GM19025 (cell line): Measurements from ENCODE around the gene COL4A4.

Source experiments
- ATAC-seq: cut with Tn5 transposase; IDR thresholded peaks from one replicate; pipeline ENCODE4 v1.9.1; 2021; ENCODE audit warnings: mild to moderate bottlenecking, low read depth, moderate library complexity; ENCODE audit not compliant: unreplicated experiment

COL4A4 gene

GRCh38 chr2:227163485-227163997 lies 464 bp downstream of the COL4A4 start:
- peak; percentile 61 for ATAC-seq

GRCh38 chr2:227161947-227162346 lies 2.1 kb downstream of the COL4A4 start:
- no peak for ATAC-seq

GRCh38 chr2:227160164-227160563 lies 3.8 kb downstream of the COL4A4 start:
- ATAC-seq = no peak

GRCh38 chr2:227154986-227155774 lies 8.8 kb downstream of the COL4A4 start:
- no peak for ATAC-seq

GRCh38 chr2:227153758-227154486 lies 10.1 kb downstream of the COL4A4 start:
- no peak for ATAC-seq

- no peak for ATAC-seq
Observed at GRCh38 chr2:227153307-227153706, 10.7 kb downstream of the COL4A4 start.

- ATAC-seq = no peak
Observed at GRCh38 chr2:227152093-227152766, 11.8 kb downstream of the COL4A4 start.

GRCh38 chr2:227150222-227150936 lies 13.6 kb downstream of the COL4A4 start:
- no peak for ATAC-seq

- ATAC-seq = no peak
Observed at GRCh38 chr2:227148106-227148505, 15.9 kb downstream of the COL4A4 start.

- no peak for ATAC-seq
Observed at GRCh38 chr2:227147023-227147422, 17.0 kb downstream of the COL4A4 start.

- ATAC-seq = no peak
Observed at GRCh38 chr2:227146456-227146855, 17.5 kb downstream of the COL4A4 start.

GRCh38 chr2:227143895-227144294 lies 20.1 kb downstream of the COL4A4 start:
- ATAC-seq = no peak

- ATAC-seq = no peak
Observed at GRCh38 chr2:227141301-227141700, 22.7 kb downstream of the COL4A4 start.

GRCh38 chr2:227134591-227134990 lies 29.4 kb downstream of the COL4A4 start:
- no peak for ATAC-seq

- no peak for ATAC-seq
Observed at GRCh38 chr2:227132986-227133385, 31.0 kb downstream of the COL4A4 start.

- no peak for ATAC-seq
Observed at GRCh38 chr2:227130636-227131035, 33.4 kb downstream of the COL4A4 start.

GRCh38 chr2:227127201-227127600 lies 36.8 kb downstream of the COL4A4 start:
- no peak for ATAC-seq

- ATAC-seq = no peak
Observed at GRCh38 chr2:227125506-227125905, 38.5 kb downstream of the COL4A4 start.

- ATAC-seq = no peak
Observed at GRCh38 chr2:227124811-227125210, 39.2 kb downstream of the COL4A4 start.

- no peak for ATAC-seq
Observed at GRCh38 chr2:227123697-227124096, 40.3 kb downstream of the COL4A4 start.
